BLaER1 treated with 17β-estradiol and CSF1 and Interleukin-3, amounts not matched to agents 10 nM and 100 nM (cell line): ENCODE measurements around the gene DNM3.
"Not testable (repeated sequence)": the region's sequence is repeated elsewhere in the genome, so short reads cannot be mapped to it uniquely, and the experiment has no call there.

Experiments
- H3K27ac ChIP-seq, 11 experiments: shearing (Covaris generic); formaldehyde crosslinking; 2 replicates each; pipeline ENCODE4 v1.8.1; 2022
- H3K27me3 ChIP-seq, 11 experiments: shearing (Covaris generic); formaldehyde crosslinking; 2 replicates each; pipeline ENCODE4 v1.8.1; 2022
- H3K36me3 ChIP-seq, 11 experiments: shearing (Covaris generic); formaldehyde crosslinking; 2 replicates each; pipeline ENCODE4 v1.8.1; 2022
- H3K4me1 ChIP-seq, 10 experiments: shearing (Covaris generic); formaldehyde crosslinking; 2 replicates each; pipeline ENCODE4 v1.8.1; 2022
- H3K4me2 ChIP-seq, 11 experiments: shearing (Covaris generic); formaldehyde crosslinking; 2 replicates each; pipeline ENCODE4 v1.8.1; 2022
- H3K4me3 ChIP-seq, 10 experiments: shearing (Covaris generic); formaldehyde crosslinking; 2 replicates each; pipeline ENCODE4 v1.8.1; 2022
- H3K9ac ChIP-seq, 11 experiments: shearing (Covaris generic); formaldehyde crosslinking; 2 replicates each; pipeline ENCODE4 v1.8.1; 2022
- H3K9me3 ChIP-seq, 11 experiments: shearing (Covaris generic); formaldehyde crosslinking; replicated peaks in 1 of 11; 2 replicates each; pipeline ENCODE4 v1.8.1; 2022
- H4K20me1 ChIP-seq, 11 experiments: shearing (Covaris generic); formaldehyde crosslinking; 2 replicates each; pipeline ENCODE4 v1.8.1; 2022
- Cebpa-rat ChIP-seq, 11 experiments: shearing (Covaris generic); IDR thresholded peaks; 2 replicates each; pipeline ENCODE4 v1.8.1; 2022

DNM3 gene

DNA sequence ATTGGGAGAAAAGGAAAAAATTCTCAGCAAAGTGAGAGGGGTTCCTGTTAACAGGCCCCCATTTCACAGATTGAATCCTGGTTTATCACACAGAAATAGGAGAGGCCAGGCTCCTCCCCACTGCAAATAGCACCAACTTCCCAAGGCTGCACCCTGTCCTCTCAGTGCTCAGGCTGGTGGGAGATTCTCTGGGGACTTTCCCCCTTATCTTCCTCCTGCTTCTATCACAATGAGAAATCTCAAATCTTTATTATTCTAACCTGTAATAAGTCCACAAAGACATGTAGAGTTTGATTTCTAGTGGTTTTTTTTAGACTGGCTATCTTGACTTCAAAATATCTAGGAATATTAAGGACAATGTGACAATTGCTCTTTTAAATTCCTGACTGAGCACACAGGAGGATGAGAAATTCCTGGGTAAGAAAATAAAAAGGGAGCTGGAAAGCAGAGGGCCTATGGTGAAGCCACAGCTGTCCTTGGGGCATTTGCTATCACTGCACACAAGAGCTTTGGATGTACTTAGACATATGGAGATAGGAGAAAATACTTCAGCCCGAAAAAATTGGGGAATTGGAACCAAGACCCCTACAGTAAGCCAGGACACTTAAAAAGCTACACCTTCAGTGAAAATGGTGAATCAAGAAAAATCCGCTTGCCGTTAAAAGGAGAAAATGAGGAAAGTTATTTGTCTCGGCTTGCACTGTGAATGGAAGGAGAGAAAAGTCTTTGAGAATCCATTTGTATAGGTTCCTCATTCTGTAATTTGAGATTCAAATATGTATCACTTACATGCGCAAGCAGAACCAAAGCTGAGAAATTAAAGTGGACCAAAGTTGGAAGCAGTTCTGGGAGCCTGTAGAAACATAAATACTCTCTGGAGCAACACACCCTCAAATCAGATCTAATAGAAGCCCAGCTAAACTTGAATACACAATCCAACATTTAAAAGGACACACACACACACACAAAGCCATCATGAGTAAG lies 513.3 kb downstream of the DNM3 start:
- TF ChIP-seq Cebpa-rat (IDR thresholded peaks at IDR 0.05) = no peak
- Histone ChIP-seq H3K9ac (no peak overlapping the region), H3K4me2 (no peak overlapping the region), H3K4me1 (peaks cover 20 to 33% (median 25%) of the 10 kb centered on the region in 10 experiments), H3K27ac (no peak overlapping the region), H4K20me1 (no peaks in the 10 kb centered on the region), H3K27me3 (no peaks in the 10 kb centered on the region), H3K4me3 (no peak overlapping the region), H3K9me3 (no peaks in the 10 kb centered on the region), H3K36me3 (no peaks in the 10 kb centered on the region)

DNA sequence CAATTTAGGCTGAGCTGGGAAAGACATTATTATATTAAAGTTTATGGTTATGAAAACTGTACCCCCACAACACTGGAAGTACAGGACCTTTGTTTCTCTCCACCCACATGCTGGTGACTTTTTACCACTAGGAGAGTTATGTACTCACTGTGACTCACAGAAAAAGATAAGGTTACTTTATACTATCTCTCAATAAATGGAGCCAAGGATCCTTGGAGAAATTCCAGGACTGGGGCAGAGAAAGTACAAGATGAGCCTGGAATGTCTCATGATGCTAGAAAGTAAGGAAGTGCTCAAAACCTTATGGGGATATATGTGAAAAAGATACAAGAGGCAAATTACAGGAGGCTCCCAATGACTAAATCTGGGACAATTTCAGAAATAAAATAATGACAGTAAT lies 515.3 kb downstream of the DNM3 start:
- Histone ChIP-seq H3K9me3 (no peaks in the 10 kb centered on the region), H3K27ac (no peak overlapping the region), H3K27me3 (no peaks in the 10 kb centered on the region), H3K9ac (no peak overlapping the region), H4K20me1 (no peaks in the 10 kb centered on the region), H3K36me3 (no peaks in the 10 kb centered on the region), H3K4me1 (peaks cover 36 to 53% (median 46%) of the 10 kb centered on the region in 10 experiments), H3K4me3 (no peak overlapping the region), H3K4me2 (no peak overlapping the region)
- TF ChIP-seq Cebpa-rat (IDR thresholded peaks at IDR 0.05) = no peak

DNA sequence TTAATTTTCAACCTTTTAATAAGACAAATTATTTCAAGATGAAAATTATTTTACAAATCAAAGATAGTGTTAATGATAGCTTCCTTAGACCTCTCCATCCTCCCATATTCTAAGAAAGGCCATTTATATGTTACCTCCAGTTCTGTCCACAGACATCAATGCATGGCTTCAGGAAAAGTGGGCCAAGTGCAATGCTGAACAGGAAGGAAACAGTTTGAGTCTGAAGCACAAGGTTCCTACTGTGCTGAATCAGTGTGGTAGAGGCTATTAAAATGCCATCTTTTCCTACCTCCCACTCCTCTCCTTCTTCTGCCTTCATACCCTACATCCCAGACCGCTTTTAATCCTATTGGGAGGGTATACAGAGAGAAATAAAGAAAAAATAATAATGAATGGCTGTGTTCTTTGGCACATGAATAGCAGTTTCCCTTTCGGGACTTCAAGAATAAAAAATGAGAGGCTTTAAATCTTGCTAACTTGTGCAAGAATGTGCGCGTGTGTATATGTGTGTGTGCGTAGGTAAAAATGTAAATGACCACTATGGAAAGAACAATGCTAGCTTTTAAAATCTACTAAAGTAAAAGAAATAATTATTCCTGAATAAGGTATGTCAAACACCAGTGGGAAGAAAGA lies 516.6 kb downstream of the DNM3 start:
- Histone ChIP-seq H3K4me3 (peak overlapping the region in 5 of 10 experiments; percentile 0 to 42 (median 23); a peak in 6 of 20 replicates), H3K27me3 (no peaks in the 10 kb centered on the region), H3K4me2 (peak overlapping the region; percentile 65 to 85 (median 75)), H3K36me3 (no peaks in the 10 kb centered on the region), H3K4me1 (peaks cover 36 to 53% (median 48%) of the 10 kb centered on the region in 10 experiments), H4K20me1 (no peaks in the 10 kb centered on the region), H3K9ac (peak overlapping the region; percentile 41 to 72 (median 65); a peak in 20 of 22 replicates), H3K27ac (peak overlapping the region; percentile 66 to 86 (median 80)), H3K9me3 (no peaks in the 10 kb centered on the region)
- no peak for TF ChIP-seq Cebpa-rat (IDR thresholded peaks at IDR 0.05)

DNA sequence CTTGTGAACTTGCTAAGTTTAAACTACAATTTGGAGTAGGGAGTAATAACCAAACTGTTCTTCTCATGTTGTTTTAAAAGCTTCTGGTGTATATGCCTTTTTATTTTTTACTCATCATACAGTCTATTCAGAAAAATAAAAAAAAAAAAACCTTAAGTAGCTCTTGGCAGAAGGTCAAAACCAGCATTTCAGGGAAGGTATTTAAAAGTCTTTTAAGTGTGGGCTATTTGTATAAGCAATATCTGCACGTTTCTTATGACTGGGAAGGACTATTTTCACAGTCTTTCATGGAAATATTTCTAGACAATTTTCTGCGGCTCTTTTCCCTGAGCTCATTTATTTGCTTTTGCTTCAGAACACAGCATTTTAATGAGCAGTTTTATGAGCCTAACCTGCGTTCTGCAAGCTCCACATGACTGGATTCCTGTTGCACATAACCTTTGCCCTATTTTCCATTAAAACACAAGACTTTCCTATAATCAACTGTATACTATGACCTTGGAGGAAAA lies 518.2 kb downstream of the DNM3 start:
- Histone ChIP-seq H3K27me3 (no peaks in the 10 kb centered on the region), H3K9me3 (peaks cover 0 to 4% (median 0%) of the 10 kb centered on the region in 11 experiments; a peak in 3 of 22 replicates), H4K20me1 (no peaks in the 10 kb centered on the region), H3K4me1 (peaks cover 36 to 53% (median 48%) of the 10 kb centered on the region in 10 experiments), H3K36me3 (no peaks in the 10 kb centered on the region), H3K27ac (peak overlapping the region; percentile 66 to 86 (median 80); a peak in 20 of 22 replicates), H3K4me2 (peak overlapping the region; percentile 65 to 85 (median 75); a peak in 21 of 22 replicates), H3K9ac (peak overlapping the region in 6 of 11 experiments; percentile 59 to 72 (median 66); a peak in 8 of 22 replicates), H3K4me3 (no peak overlapping the region; a peak in 1 of 20 replicates)
- TF ChIP-seq Cebpa-rat (IDR thresholded peaks at IDR 0.05) = no peak

DNA sequence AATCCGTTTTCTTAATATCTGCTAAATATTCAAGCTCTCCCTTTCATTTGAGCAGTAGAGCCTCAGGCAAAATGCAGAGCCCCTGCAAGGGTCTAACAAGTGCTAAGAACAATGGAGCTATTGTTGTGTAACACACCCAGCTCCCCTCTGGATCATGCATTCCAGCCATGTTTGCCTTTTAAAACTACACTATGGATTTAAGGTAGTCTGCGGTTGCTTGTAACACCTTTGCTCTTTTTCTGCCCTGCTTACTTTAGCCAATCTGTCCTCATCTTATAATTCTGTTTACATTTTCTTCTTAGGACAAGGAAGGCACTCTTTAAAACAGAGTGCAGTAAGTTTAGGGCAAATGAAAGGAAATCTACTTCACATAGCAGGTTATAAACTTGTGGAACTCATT lies 519.2 kb downstream of the DNM3 start:
- Histone ChIP-seq H3K27me3 (no peaks in the 10 kb centered on the region), H4K20me1 (no peaks in the 10 kb centered on the region), H3K36me3 (no peaks in the 10 kb centered on the region), H3K9ac (no peak overlapping the region), H3K9me3 (peaks cover 0 to 7% (median 2%) of the 10 kb centered on the region in 11 experiments; a peak in 15 of 22 replicates), H3K27ac (no peak overlapping the region), H3K4me2 (peak overlapping the region; percentile 13 to 85 (median 66); a peak in 19 of 22 replicates), H3K4me3 (no peak overlapping the region), H3K4me1 (peaks cover 36 to 53% (median 48%) of the 10 kb centered on the region in 10 experiments)
- no peak for TF ChIP-seq Cebpa-rat (IDR thresholded peaks at IDR 0.05)

DNA sequence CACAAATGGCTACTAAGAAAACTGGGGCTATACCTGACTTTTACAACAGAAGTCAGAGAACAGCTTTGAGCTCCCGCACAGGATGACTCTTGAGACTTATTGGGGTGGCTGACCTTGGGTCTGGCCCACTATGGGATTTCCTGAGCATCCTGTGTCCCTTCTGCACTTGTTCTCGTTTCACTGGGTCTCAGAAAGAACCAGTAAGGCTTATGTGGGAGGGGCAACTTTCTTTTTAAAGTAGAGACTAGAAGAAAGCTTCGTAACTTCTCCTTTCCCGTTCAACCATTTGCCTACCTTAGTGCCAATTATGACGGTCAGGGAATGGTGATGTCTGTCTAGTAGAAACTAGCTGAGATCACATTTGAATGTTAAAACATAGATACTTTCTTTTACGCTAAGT lies 519.7 kb downstream of the DNM3 start:
- Histone ChIP-seq H3K36me3 (0 out of 22 replicates have a peak, but pooled peaks cover 0 to 3% (median 0%) of the 10 kb centered on the region in 11 experiments), H3K4me3 (no peak overlapping the region), H4K20me1 (no peaks in the 10 kb centered on the region), H3K9ac (no peak overlapping the region), H3K9me3 (peaks cover 4 to 12% (median 7%) of the 10 kb centered on the region in 11 experiments), H3K27ac (no peak overlapping the region; a peak in 1 of 22 replicates), H3K27me3 (no peaks in the 10 kb centered on the region), H3K4me2 (peak overlapping the region; percentile 13 to 85 (median 66); a peak in 19 of 22 replicates), H3K4me1 (peaks cover 36 to 53% (median 48%) of the 10 kb centered on the region in 10 experiments)
- TF ChIP-seq Cebpa-rat (IDR thresholded peaks at IDR 0.05) = no peak

DNA sequence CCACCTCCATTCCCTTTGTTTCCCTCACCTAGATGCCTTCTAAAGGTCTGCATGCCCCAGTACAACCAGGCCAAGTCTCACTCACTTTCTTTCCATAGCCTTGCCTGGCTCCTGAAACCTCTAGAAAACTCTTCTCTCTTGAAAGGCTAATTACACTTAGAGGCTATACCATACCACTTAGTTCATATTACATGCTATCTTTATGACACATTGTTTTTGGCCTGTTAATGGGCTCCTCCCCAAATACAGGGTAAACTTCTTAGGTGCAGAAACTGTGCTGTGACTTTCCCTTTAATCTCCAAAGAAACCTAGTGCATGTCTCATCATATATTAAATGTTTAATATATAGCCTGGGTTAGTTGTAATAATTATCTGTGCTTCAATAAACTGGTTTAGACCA lies 522.6 kb downstream of the DNM3 start:
- Histone ChIP-seq H3K27me3 (no peaks in the 10 kb centered on the region), H3K4me2 (no peak overlapping the region), H3K36me3 (0 out of 22 replicates have a peak, but pooled peaks cover 0 to 3% (median 0%) of the 10 kb centered on the region in 11 experiments), H4K20me1 (no peaks in the 10 kb centered on the region), H3K27ac (no peak overlapping the region), H3K4me3 (no peak overlapping the region), H3K9ac (no peak overlapping the region), H3K9me3 (peaks cover 24 to 40% (median 31%) of the 10 kb centered on the region in 11 experiments), H3K4me1 (peaks cover 23 to 32% (median 29%) of the 10 kb centered on the region in 10 experiments)
- no peak for TF ChIP-seq Cebpa-rat (IDR thresholded peaks at IDR 0.05)

DNA sequence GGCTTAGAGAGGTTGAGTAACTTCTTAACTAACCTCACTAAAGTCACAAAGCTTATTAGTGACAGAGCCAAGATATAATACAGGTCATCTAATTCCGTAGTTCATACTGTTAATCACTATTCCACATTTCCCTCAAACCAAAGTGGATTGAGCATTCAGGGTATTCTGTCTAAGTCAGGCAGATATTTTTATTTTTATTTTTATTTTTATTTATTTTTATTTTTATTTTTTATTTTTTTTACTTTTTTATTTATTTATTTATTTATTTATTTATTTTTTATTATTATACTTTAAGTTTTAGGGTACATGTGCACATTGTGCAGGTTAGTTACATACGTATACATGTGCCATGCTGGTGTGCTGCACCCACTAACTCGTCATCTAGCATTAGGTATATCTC lies 530.3 kb downstream of the DNM3 start:
- H3K9ac ChIP-seq, H3K27me3 ChIP-seq, H3K36me3 ChIP-seq, H4K20me1 ChIP-seq, H3K27ac ChIP-seq, H3K4me3 ChIP-seq, H3K4me2 ChIP-seq: not testable (repeated sequence)
- H3K4me1 ChIP-seq = peaks cover 3 to 38% (median 20%) of the 10 kb centered on the region in 10 experiments; a peak in 18 of 20 replicates
- peaks cover 14 to 26% (median 19%) of the 10 kb centered on the region in 11 experiments for H3K9me3 ChIP-seq
